ENCODE data around the gene CENPC.

CENPC gene, protein sequence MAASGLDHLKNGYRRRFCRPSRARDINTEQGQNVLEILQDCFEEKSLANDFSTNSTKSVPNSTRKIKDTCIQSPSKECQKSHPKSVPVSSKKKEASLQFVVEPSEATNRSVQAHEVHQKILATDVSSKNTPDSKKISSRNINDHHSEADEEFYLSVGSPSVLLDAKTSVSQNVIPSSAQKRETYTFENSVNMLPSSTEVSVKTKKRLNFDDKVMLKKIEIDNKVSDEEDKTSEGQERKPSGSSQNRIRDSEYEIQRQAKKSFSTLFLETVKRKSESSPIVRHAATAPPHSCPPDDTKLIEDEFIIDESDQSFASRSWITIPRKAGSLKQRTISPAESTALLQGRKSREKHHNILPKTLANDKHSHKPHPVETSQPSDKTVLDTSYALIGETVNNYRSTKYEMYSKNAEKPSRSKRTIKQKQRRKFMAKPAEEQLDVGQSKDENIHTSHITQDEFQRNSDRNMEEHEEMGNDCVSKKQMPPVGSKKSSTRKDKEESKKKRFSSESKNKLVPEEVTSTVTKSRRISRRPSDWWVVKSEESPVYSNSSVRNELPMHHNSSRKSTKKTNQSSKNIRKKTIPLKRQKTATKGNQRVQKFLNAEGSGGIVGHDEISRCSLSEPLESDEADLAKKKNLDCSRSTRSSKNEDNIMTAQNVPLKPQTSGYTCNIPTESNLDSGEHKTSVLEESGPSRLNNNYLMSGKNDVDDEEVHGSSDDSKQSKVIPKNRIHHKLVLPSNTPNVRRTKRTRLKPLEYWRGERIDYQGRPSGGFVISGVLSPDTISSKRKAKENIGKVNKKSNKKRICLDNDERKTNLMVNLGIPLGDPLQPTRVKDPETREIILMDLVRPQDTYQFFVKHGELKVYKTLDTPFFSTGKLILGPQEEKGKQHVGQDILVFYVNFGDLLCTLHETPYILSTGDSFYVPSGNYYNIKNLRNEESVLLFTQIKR
- total RNA-seq = 112 to 153 (median 137) reads per million in 3 donors

DNA sequence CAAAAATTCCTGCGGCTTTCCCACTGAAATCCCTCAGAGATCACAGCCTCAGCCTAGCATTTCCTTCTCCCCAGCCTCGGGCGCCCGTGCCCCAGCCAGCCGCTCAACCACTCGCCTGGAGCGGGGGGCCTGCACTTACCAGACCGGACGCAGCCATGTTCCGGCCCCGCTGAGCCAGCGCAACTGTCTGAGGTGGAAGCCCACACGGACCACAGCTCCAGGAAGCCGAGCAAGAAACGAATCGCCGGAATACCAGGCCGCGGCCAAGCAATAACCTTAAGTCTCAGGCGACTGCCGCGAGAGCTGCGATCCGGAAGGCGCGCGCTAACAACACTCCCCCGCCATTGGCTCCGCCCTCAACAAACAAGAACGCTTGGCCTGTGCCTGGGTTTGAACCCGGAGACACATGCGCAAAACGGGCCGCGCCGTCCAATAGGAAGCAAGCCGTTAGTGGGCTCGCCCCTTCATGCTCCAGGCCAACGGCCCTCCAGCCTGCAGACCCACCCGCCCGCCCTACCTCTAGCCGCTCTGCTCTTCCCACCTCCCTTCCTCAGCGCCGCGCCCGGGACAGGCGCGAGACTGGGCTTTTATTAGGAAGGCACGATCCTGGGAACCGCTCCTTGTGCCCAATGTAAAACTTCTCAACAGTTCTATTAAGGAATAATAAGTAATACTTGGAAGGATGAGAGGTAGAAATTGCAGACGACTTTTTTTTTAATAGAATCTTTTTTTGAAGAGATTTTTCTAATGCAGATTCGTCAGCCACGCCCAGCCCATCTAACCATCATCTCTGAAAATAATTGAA is at the start of gene CENPC:
CENPC (minus strand) TSS at position 305 of the 805 bp plus-strand sequence; CDS start at position 157, 148 bp downstream.
- Histone ChIP-seq H3K27me3 (replicated peaks; ENCODE audit: control insufficient read depth, insufficient read depth, low read length, poor library complexity, severe bottlenecking) (no peaks in the 10 kb centered on the region), H3K9me3 (ENCODE audit: control insufficient read depth, low read length) (no peaks in the 10 kb centered on the region), H3K27ac (ENCODE audit: insufficient read depth, low read length, poor library complexity, severe bottlenecking) (peak within 1 kb of the TSS; percentile 98), H3K4me1 (ENCODE audit: control insufficient read depth, insufficient read depth, low read length, poor library complexity, severe bottlenecking) (no peaks in the 10 kb centered on the region), H3K36me3 (ENCODE audit: control insufficient read depth, insufficient read depth, low read length) (peaks cover 7% of the 10 kb centered on the region), H3K4me3 (ENCODE audit: insufficient read depth, low read depth, low read length, poor library complexity, severe bottlenecking) (peak within 1 kb of the TSS; percentile 82)
- DNase-seq = peak; percentile 75 to 89 (median 82)

DNA sequence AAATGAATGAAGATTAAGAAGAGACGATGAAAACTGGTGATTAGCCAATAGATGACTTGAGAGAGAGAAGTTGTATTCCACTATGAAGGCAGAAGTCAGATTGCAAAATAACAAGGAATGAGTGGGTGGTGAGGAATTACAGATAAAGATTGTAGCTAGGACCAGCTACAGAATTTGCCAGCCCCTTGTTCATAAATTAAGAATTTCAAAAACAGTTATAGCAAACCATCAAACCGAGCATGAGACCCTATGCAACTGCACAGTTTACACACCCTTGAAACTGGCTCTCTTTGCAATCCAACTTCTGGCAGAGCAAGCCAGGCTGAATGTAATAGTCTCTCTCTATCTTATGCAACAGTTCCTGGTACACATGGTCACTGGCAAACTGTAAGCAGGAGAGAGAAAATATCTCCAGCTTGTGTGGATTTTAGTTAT is 48.5 kb upstream of the CENPC start:
- no peak for DNase-seq
- no peak overlapping the region for H3K27ac ChIP-seq (ENCODE audit: insufficient read depth, low read length, poor library complexity, severe bottlenecking)
- no peaks in the 10 kb centered on the region for H3K36me3 ChIP-seq (ENCODE audit: control insufficient read depth, insufficient read depth, low read length)

GRCh38 chr4:67587156-67587555 is 41.9 kb upstream of the CENPC start:
- no peaks in the 10 kb centered on the region for H3K4me1 ChIP-seq (ENCODE audit: control insufficient read depth, insufficient read depth, low read length, poor library complexity, severe bottlenecking)
- no peaks in the 10 kb centered on the region for H3K36me3 ChIP-seq (ENCODE audit: control insufficient read depth, insufficient read depth, low read length)
- H3K9me3 ChIP-seq (ENCODE audit: control insufficient read depth, low read length) = no peaks in the 10 kb centered on the region
- H3K27me3 ChIP-seq (replicated peaks; ENCODE audit: control insufficient read depth, insufficient read depth, low read length, poor library complexity, severe bottlenecking) = no peaks in the 10 kb centered on the region
- no peak overlapping the region for H3K27ac ChIP-seq (ENCODE audit: insufficient read depth, low read length, poor library complexity, severe bottlenecking)
- H3K4me3 ChIP-seq (ENCODE audit: insufficient read depth, low read depth, low read length, poor library complexity, severe bottlenecking) = no peak overlapping the region
- DNase-seq = no peak

More for the DNA sequence above, 48.5 kb upstream of the CENPC start:
- no peaks in the 10 kb centered on the region for H3K4me1 ChIP-seq (ENCODE audit: control insufficient read depth, insufficient read depth, low read length, poor library complexity, severe bottlenecking)
- H3K9me3 ChIP-seq (ENCODE audit: control insufficient read depth, low read length) = no peaks in the 10 kb centered on the region
- no peak overlapping the region for H3K4me3 ChIP-seq (ENCODE audit: insufficient read depth, low read depth, low read length, poor library complexity, severe bottlenecking)
- no peaks in the 10 kb centered on the region for H3K27me3 ChIP-seq (replicated peaks; ENCODE audit: control insufficient read depth, insufficient read depth, low read length, poor library complexity, severe bottlenecking)

- no peak overlapping the region for H3K4me3 ChIP-seq (ENCODE audit: insufficient read depth, low read depth, low read length, poor library complexity, severe bottlenecking)
- no peaks in the 10 kb centered on the region for H3K27me3 ChIP-seq (replicated peaks; ENCODE audit: control insufficient read depth, insufficient read depth, low read length, poor library complexity, severe bottlenecking)
- no peaks in the 10 kb centered on the region for H3K9me3 ChIP-seq (ENCODE audit: control insufficient read depth, low read length)
- no peak for DNase-seq
- peaks cover 4% of the 10 kb centered on the region for H3K4me1 ChIP-seq (ENCODE audit: control insufficient read depth, insufficient read depth, low read length, poor library complexity, severe bottlenecking)
- H3K27ac ChIP-seq (ENCODE audit: insufficient read depth, low read length, poor library complexity, severe bottlenecking) = no peak overlapping the region
- H3K36me3 ChIP-seq (ENCODE audit: control insufficient read depth, insufficient read depth, low read length) = no peaks in the 10 kb centered on the region
These were observed 39.2 kb upstream of the CENPC start for GRCh38 chr4:67584496-67584895.

GRCh38 chr4:67581913-67582312 is 36.6 kb upstream of the CENPC start:
- H3K4me1 ChIP-seq (ENCODE audit: control insufficient read depth, insufficient read depth, low read length, poor library complexity, severe bottlenecking) = peaks cover 4% of the 10 kb centered on the region
- DNase-seq = no peak

DNA sequence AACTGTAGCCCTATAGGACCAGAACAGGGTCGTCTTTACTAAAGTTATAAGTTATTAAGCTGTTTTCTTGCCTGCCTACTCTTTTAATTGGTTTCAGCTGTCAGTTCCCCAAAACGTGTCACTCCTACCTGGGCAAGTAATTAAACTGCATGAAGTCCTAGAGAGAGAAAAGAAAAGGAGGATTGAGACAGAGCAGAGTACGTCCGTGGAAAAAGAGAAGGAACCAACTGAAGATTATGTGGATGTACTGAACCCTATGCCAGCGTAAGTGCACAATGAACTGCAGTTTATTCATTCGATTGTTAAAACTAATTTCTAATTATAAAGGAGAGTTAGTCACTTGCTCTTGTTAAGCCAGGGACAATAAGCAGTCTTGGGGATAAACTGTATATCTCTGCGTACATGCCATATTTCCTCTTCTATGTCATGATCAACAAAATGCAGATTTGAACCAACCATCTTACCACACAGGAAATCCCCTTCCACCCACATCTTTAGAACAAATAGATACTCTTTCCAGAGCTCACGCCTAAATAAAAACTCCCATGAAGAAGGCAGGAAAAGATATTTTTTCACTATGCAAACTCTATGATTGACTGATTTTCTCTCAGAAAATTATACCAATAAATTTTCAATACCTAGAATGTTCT is 36.0 kb upstream of the CENPC start:
- Histone ChIP-seq H3K4me1 (ENCODE audit: control insufficient read depth, insufficient read depth, low read length, poor library complexity, severe bottlenecking) (peaks cover 4% of the 10 kb centered on the region), H3K36me3 (ENCODE audit: control insufficient read depth, insufficient read depth, low read length) (no peaks in the 10 kb centered on the region), H3K4me3 (ENCODE audit: insufficient read depth, low read depth, low read length, poor library complexity, severe bottlenecking) (no peak overlapping the region), H3K27me3 (replicated peaks; ENCODE audit: control insufficient read depth, insufficient read depth, low read length, poor library complexity, severe bottlenecking) (no peaks in the 10 kb centered on the region), H3K9me3 (ENCODE audit: control insufficient read depth, low read length) (no peaks in the 10 kb centered on the region), H3K27ac (ENCODE audit: insufficient read depth, low read length, poor library complexity, severe bottlenecking) (no peak overlapping the region)
- DNase-seq = no peak

More at GRCh38 chr4:67581913-67582312, 36.6 kb upstream of the CENPC start:
- Histone ChIP-seq H3K36me3 (ENCODE audit: control insufficient read depth, insufficient read depth, low read length) (no peaks in the 10 kb centered on the region), H3K9me3 (ENCODE audit: control insufficient read depth, low read length) (no peaks in the 10 kb centered on the region), H3K4me3 (ENCODE audit: insufficient read depth, low read depth, low read length, poor library complexity, severe bottlenecking) (no peak overlapping the region), H3K27me3 (replicated peaks; ENCODE audit: control insufficient read depth, insufficient read depth, low read length, poor library complexity, severe bottlenecking) (no peaks in the 10 kb centered on the region), H3K27ac (ENCODE audit: insufficient read depth, low read length, poor library complexity, severe bottlenecking) (no peak overlapping the region)

- no peak for DNase-seq
- H3K36me3 ChIP-seq (ENCODE audit: control insufficient read depth, insufficient read depth, low read length) = no peaks in the 10 kb centered on the region
- H3K27me3 ChIP-seq (replicated peaks; ENCODE audit: control insufficient read depth, insufficient read depth, low read length, poor library complexity, severe bottlenecking) = no peaks in the 10 kb centered on the region
- no peaks in the 10 kb centered on the region for H3K9me3 ChIP-seq (ENCODE audit: control insufficient read depth, low read length)
- no peak overlapping the region for H3K4me3 ChIP-seq (ENCODE audit: insufficient read depth, low read depth, low read length, poor library complexity, severe bottlenecking)
- no peak overlapping the region for H3K27ac ChIP-seq (ENCODE audit: insufficient read depth, low read length, poor library complexity, severe bottlenecking)
- H3K4me1 ChIP-seq (ENCODE audit: control insufficient read depth, insufficient read depth, low read length, poor library complexity, severe bottlenecking) = peaks cover 4% of the 10 kb centered on the region
These were observed 35.3 kb upstream of the CENPC start for GRCh38 chr4:67580577-67580976.

- no peaks in the 10 kb centered on the region for H3K36me3 ChIP-seq (ENCODE audit: control insufficient read depth, insufficient read depth, low read length)
- no peak overlapping the region for H3K4me3 ChIP-seq (ENCODE audit: insufficient read depth, low read depth, low read length, poor library complexity, severe bottlenecking)
- H3K9me3 ChIP-seq (ENCODE audit: control insufficient read depth, low read length) = no peaks in the 10 kb centered on the region
- H3K27ac ChIP-seq (ENCODE audit: insufficient read depth, low read length, poor library complexity, severe bottlenecking) = no peak overlapping the region
- H3K27me3 ChIP-seq (replicated peaks; ENCODE audit: control insufficient read depth, insufficient read depth, low read length, poor library complexity, severe bottlenecking) = no peaks in the 10 kb centered on the region
- DNase-seq = no peak
- no peaks in the 10 kb centered on the region for H3K4me1 ChIP-seq (ENCODE audit: control insufficient read depth, insufficient read depth, low read length, poor library complexity, severe bottlenecking)
These were observed 31.2 kb upstream of the CENPC start for GRCh38 chr4:67576538-67576937.

DNA sequence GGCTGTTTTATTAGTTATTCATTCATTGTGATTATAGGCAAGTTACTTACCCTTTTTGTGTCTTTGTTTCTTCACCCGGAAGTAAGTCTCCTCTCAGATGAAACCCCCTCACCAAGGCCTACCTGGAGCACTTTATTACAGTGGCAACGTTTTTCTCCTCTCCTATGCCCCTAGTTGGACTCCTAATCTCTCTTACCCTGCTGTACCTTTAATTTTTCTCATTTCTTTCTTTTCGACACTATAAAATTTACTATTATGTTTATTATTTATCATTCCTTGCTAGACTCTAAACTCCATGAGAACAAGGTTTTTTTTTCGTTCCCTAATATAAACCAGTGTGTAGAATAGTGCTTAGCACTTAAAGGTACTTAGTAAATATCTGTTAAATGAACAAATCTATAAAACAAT is 30.8 kb upstream of the CENPC start:
- no peaks in the 10 kb centered on the region for H3K36me3 ChIP-seq (ENCODE audit: control insufficient read depth, insufficient read depth, low read length)
- no peaks in the 10 kb centered on the region for H3K4me1 ChIP-seq (ENCODE audit: control insufficient read depth, insufficient read depth, low read length, poor library complexity, severe bottlenecking)
- H3K9me3 ChIP-seq (ENCODE audit: control insufficient read depth, low read length) = no peaks in the 10 kb centered on the region
- DNase-seq = no peak
- H3K27ac ChIP-seq (ENCODE audit: insufficient read depth, low read length, poor library complexity, severe bottlenecking) = no peak overlapping the region
- no peaks in the 10 kb centered on the region for H3K27me3 ChIP-seq (replicated peaks; ENCODE audit: control insufficient read depth, insufficient read depth, low read length, poor library complexity, severe bottlenecking)
- H3K4me3 ChIP-seq (ENCODE audit: insufficient read depth, low read depth, low read length, poor library complexity, severe bottlenecking) = no peak overlapping the region
